DND-41 (cell line): Measurements from ENCODE around the gene EPHB1.

Experiments
- ATAC-seq: fragments of 200-7000 bp; cut with Tn5 transposase; 3 replicates; pipeline ENCODE4 v1.9.1; 2021; ENCODE audit warnings: low read depth; ENCODE audit not compliant: insufficient read depth
- DNase-seq: peaks from one replicate; pipeline ENCODE4 v3.0.0-alpha.2; 2020
- H2AFZ ChIP-seq: 2 replicates; pipeline ENCODE4 v1.6.0; 2012; ENCODE audit warnings: low read depth, low read length
- H3K27ac ChIP-seq: 2 replicates; pipeline ENCODE4 v1.5.1; 2012; ENCODE audit warnings: low read length, inconsistent platforms
- H3K27me3 ChIP-seq: fragments of 200-600 bp; sonication (generic); 2 replicates; pipeline ENCODE4 v1.6.0; 2012; ENCODE audit warnings: low read length, mild to moderate bottlenecking, inconsistent platforms; ENCODE audit not compliant: insufficient read depth, poor library complexity
- H3K36me3 ChIP-seq: 2 replicates; pipeline ENCODE4 v1.5.1; 2012; ENCODE audit warnings: low read length, inconsistent platforms; ENCODE audit not compliant: insufficient read depth
- H3K4me1 ChIP-seq: 2 replicates; pipeline ENCODE4 v1.5.1; 2012; ENCODE audit warnings: mild to moderate bottlenecking, low read length; ENCODE audit not compliant: insufficient read depth
- H3K4me2 ChIP-seq: 2 replicates; pipeline ENCODE4 v1.6.0; 2012; ENCODE audit warnings: mild to moderate bottlenecking, moderate library complexity, low read length, inconsistent platforms; ENCODE audit not compliant: insufficient read depth
- H3K4me3 ChIP-seq, 2 experiments: fragments of 200-600 bp in 1 of 2; shearing (Covaris generic) in 1 of 2; 2 replicates each; pipeline ENCODE4 v1.5.1; 2012 to 2016; ENCODE audit warnings: inconsistent platforms in 2 of 2, low read length in 2 of 2, mild to moderate bottlenecking in 2 of 2, low read depth in 1 of 2, moderate library complexity in 1 of 2
- H3K79me2 ChIP-seq: 2 replicates; pipeline ENCODE4 v1.6.0; 2012; ENCODE audit warnings: low read length, inconsistent platforms; ENCODE audit not compliant: insufficient read depth
- H3K9ac ChIP-seq: 2 replicates; pipeline ENCODE4 v1.6.0; 2012; ENCODE audit warnings: low read depth, mild to moderate bottlenecking, inconsistent platforms, low read length, moderate library complexity
- H3K9me3 ChIP-seq: 2 replicates; pipeline ENCODE4 v1.5.1; 2012; ENCODE audit warnings: low read length, moderate library complexity, mild to moderate bottlenecking, inconsistent platforms; ENCODE audit not compliant: insufficient read depth, severe bottlenecking
- H4K20me1 ChIP-seq: 2 replicates; pipeline ENCODE4 v1.6.0; 2012; ENCODE audit warnings: low read length; ENCODE audit not compliant: insufficient read depth
- CTCF ChIP-seq: IDR thresholded peaks from 2 replicates; pipeline ENCODE4 v1.5.1; 2012; ENCODE audit warnings: borderline replicate concordance, low read length, moderate library complexity, mild to moderate bottlenecking; ENCODE audit not compliant: poor library complexity, severe bottlenecking; ENCODE audit errors: extremely low read depth
- EZH2 ChIP-seq: IDR thresholded peaks from 3 replicates; pipeline ENCODE4 v1.6.1; 2012; ENCODE audit warnings: borderline replicate concordance, low read depth, mild to moderate bottlenecking, moderate library complexity, low read length, inconsistent platforms; ENCODE audit not compliant: severe bottlenecking

Gene EPHB1

GRCh38 chr3:135128818-135129217 is 333.8 kb downstream of the EPHB1 start:
- no peaks in the 10 kb centered on the region for H4K20me1 ChIP-seq
- TF ChIP-seq CTCF (no peak), EZH2 (no peak)
- DNase-seq = no peak
- no peaks in the 10 kb centered on the region for H3K36me3 ChIP-seq
- no peak overlapping the region for H3K4me3 ChIP-seq
- H2AFZ ChIP-seq = no peak overlapping the region
- H3K4me1 ChIP-seq = no peaks in the 10 kb centered on the region
- ATAC-seq = no peak
- H3K79me2 ChIP-seq = no peaks in the 10 kb centered on the region
- H3K27me3 ChIP-seq = no peaks in the 10 kb centered on the region
- H3K9me3 ChIP-seq = no peaks in the 10 kb centered on the region
- no peak overlapping the region for H3K27ac ChIP-seq
- H3K9ac ChIP-seq = no peak overlapping the region
- no peak overlapping the region for H3K4me2 ChIP-seq

- ATAC-seq = no peak
- no peak overlapping the region for H3K9ac ChIP-seq
- no peaks in the 10 kb centered on the region for H3K4me1 ChIP-seq
- H3K4me3 ChIP-seq = no peak overlapping the region
- no peak for DNase-seq
- no peaks in the 10 kb centered on the region for H3K27me3 ChIP-seq
- H3K79me2 ChIP-seq = no peaks in the 10 kb centered on the region
- H3K4me2 ChIP-seq = no peak overlapping the region
- H3K27ac ChIP-seq = no peak overlapping the region
- no peaks in the 10 kb centered on the region for H3K9me3 ChIP-seq
- no peaks in the 10 kb centered on the region for H3K36me3 ChIP-seq
- TF ChIP-seq CTCF (no peak), EZH2 (no peak)
- no peaks in the 10 kb centered on the region for H4K20me1 ChIP-seq
- H2AFZ ChIP-seq = no peak overlapping the region
Measured at GRCh38 chr3:135131290-135131689, 336.2 kb downstream of the EPHB1 start.

GRCh38 chr3:135133905-135134683 is 339.0 kb downstream of the EPHB1 start:
- no peak overlapping the region for H3K4me3 ChIP-seq
- ATAC-seq (no peak), DNase-seq (no peak)
- H3K9me3 ChIP-seq = no peaks in the 10 kb centered on the region
- no peaks in the 10 kb centered on the region for H3K4me1 ChIP-seq
- H3K27ac ChIP-seq = no peak overlapping the region
- H3K4me2 ChIP-seq = no peak overlapping the region
- H4K20me1 ChIP-seq = no peaks in the 10 kb centered on the region
- H3K79me2 ChIP-seq = no peaks in the 10 kb centered on the region
- no peak overlapping the region for H3K9ac ChIP-seq
- H3K36me3 ChIP-seq = no peaks in the 10 kb centered on the region
- H3K27me3 ChIP-seq = no peaks in the 10 kb centered on the region
- TF ChIP-seq EZH2 = no peak
- TF ChIP-seq CTCF = no peak
- no peak overlapping the region for H2AFZ ChIP-seq

- TF ChIP-seq EZH2 (no peak), CTCF (no peak)
- H3K79me2 ChIP-seq = no peaks in the 10 kb centered on the region
Measured at GRCh38 chr3:135134684-135135075, 339.6 kb downstream of the EPHB1 start.

More at GRCh38 chr3:135134684-135135075, 339.6 kb downstream of the EPHB1 start:
- DNase-seq = no peak
- Histone ChIP-seq H2AFZ (no peak overlapping the region), H3K9ac (no peak overlapping the region), H3K27ac (no peak overlapping the region), H3K27me3 (no peaks in the 10 kb centered on the region), H3K4me3 (no peak overlapping the region), H3K9me3 (no peaks in the 10 kb centered on the region), H3K4me1 (no peaks in the 10 kb centered on the region), H3K36me3 (no peaks in the 10 kb centered on the region), H3K4me2 (no peak overlapping the region), H4K20me1 (no peaks in the 10 kb centered on the region)
- ATAC-seq = no peak
